Smooth muscle cell (in vitro differentiated cells): Measurements from ENCODE around the gene SRGAP2C. TPM values are rescaled to one million over a fixed set of nuclear protein-coding genes. Genes with fewer than 3 reads are reported as not detected.

ENCODE experiments used
- DNase-seq: peaks from one replicate; lab custom pipeline; 2025; ENCODE audit not compliant: unreplicated experiment; lab: John Stamatoyannopoulos, UW
- H2AFZ ChIP-seq: fragments of 200-600 bp; sonication (generic); 2 replicates; pipeline ENCODE4 v1.6.0; 2016; ENCODE audit warnings: antibody characterized with exemption, low read depth, mild to moderate bottlenecking
- H3F3A ChIP-seq: fragments of 200-600 bp; sonication (generic); 2 replicates; pipeline ENCODE4 v1.6.0; 2017; ENCODE audit warnings: antibody characterized with exemption, low read depth
- H3K27ac ChIP-seq: fragments of 200-600 bp; sonication (generic); 2 replicates; pipeline ENCODE4 v1.5.1; 2016; ENCODE audit warnings: low read depth, mild to moderate bottlenecking
- H3K27me3 ChIP-seq: fragments of 200-600 bp; sonication (generic); 2 replicates; pipeline ENCODE4 v1.6.1; 2016; ENCODE audit warnings: low read depth, mild to moderate bottlenecking
- H3K36me3 ChIP-seq: fragments of 200-600 bp; sonication (generic); 2 replicates; pipeline ENCODE4 v1.5.1; 2016; ENCODE audit warnings: low read depth
- H3K4me1 ChIP-seq: fragments of 200-600 bp; sonication (generic); 2 replicates; pipeline ENCODE4 v1.5.1; 2016; ENCODE audit warnings: low read depth
- H3K4me2 ChIP-seq: fragments of 200-600 bp; sonication (generic); 2 replicates; pipeline ENCODE4 v1.6.0; 2016; ENCODE audit warnings: mild to moderate bottlenecking
- H3K4me3 ChIP-seq: fragments of 200-600 bp; sonication (generic); 2 replicates; pipeline ENCODE4 v1.5.1; 2016; ENCODE audit warnings: mild to moderate bottlenecking
- H3K79me2 ChIP-seq: fragments of 200-600 bp; sonication (generic); 2 replicates; pipeline ENCODE4 v1.6.0; 2016; ENCODE audit warnings: low read depth, mild to moderate bottlenecking
- H3K9ac ChIP-seq: fragments of 200-600 bp; sonication (generic); 2 replicates; pipeline ENCODE4 v1.6.0; 2016; ENCODE audit warnings: low read depth
- H3K9me3 ChIP-seq: fragments of 200-600 bp; sonication (generic); replicated peaks from 2 replicates; pipeline ENCODE4 v1.5.1; 2016; ENCODE audit warnings: low read depth
- H4K20me1 ChIP-seq: fragments of 200-600 bp; sonication (generic); 2 replicates; pipeline ENCODE4 v1.6.0; 2016; ENCODE audit warnings: low read depth
- WGBS: methylation state at CpG from one replicate; pipeline ENCODE4 v1.1.7; 2016; ENCODE audit warnings: low lambda C conversion rate; 5-methylcytosine and 5-hydroxymethylcytosine counted together
- polyA plus RNA-seq: library from polyadenylated mRNA; unstranded; fragments of >200 nt; fragmentation: Nextera tagmentation; extraction: Ambion mirVana; gene quantifications from 2 replicates; pipeline ENCODE4 v1.2.1, GENCODE V29; 2016
- small RNA-seq: library from RNA; depleted of rRNA; stranded (forward); fragments of <200 nt; gene quantifications from one replicate; pipeline ENCODE3, GENCODE V24; 2014
- total RNA-seq: library from RNA; depleted of rRNA; stranded (reverse); fragments of >200 nt; gene quantifications from 2 replicates; pipeline ENCODE4 v1.2.3, GENCODE V29; 2014
- TF ChIP-seq, protein P1 (sequence below): fragments of 200-600 bp; sonication (generic); IDR thresholded peaks from 2 replicates; pipeline ENCODE4 v1.5.1; 2017; ENCODE audit warnings: borderline replicate concordance, mild to moderate bottlenecking, antibody characterized with exemption; ENCODE audit not compliant: insufficient read depth, poor library complexity, severe bottlenecking

The SRGAP2C gene
- total and polyA plus RNA-seq, 2 experiments from 2014 or later = 11.3 to 14.7 TPM

DNA sequence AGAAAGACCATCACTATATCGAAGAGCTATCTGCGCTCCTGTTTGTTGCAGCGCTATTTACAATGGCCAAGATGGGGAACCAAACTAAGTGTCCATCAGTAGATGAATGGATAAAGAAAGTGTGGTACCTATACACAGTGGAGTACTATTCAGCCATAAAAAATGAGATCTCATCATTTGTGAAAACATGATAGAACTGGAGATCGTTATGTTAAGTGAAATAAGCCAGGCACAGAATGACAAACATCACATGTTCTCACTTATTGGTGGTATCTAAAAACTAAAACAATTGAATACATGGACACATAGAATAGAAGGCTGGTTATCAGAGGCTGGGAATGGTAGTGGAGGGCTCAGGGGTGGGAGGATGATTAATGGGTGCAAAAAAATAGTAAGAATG lies 256.2 kb downstream of the SRGAP2C start:
- no peak for DNase-seq
- TF ChIP-seq, protein P1, sequence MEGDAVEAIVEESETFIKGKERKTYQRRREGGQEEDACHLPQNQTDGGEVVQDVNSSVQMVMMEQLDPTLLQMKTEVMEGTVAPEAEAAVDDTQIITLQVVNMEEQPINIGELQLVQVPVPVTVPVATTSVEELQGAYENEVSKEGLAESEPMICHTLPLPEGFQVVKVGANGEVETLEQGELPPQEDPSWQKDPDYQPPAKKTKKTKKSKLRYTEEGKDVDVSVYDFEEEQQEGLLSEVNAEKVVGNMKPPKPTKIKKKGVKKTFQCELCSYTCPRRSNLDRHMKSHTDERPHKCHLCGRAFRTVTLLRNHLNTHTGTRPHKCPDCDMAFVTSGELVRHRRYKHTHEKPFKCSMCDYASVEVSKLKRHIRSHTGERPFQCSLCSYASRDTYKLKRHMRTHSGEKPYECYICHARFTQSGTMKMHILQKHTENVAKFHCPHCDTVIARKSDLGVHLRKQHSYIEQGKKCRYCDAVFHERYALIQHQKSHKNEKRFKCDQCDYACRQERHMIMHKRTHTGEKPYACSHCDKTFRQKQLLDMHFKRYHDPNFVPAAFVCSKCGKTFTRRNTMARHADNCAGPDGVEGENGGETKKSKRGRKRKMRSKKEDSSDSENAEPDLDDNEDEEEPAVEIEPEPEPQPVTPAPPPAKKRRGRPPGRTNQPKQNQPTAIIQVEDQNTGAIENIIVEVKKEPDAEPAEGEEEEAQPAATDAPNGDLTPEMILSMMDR = no peak
- Histone ChIP-seq H3K27ac (no peak overlapping the region), H3K4me3 (no peak overlapping the region), H3F3A (peaks cover 7% of the 10 kb centered on the region), H3K9ac (no peak overlapping the region), H2AFZ (no peak overlapping the region), H3K4me1 (no peaks in the 10 kb centered on the region), H3K36me3 (no peaks in the 10 kb centered on the region), H3K9me3 (no peaks in the 10 kb centered on the region), H3K27me3 (no peaks in the 10 kb centered on the region), H4K20me1 (no peaks in the 10 kb centered on the region), H3K79me2 (no peaks in the 10 kb centered on the region), H3K4me2 (no peak overlapping the region)
- 94% methylated on average over 4 of the region's 4 CpGs for WGBS

Small RNA genes lying within 50 kb of the gene (small RNA-seq; reads per million reads assigned to genes)
- not detected for gene AC243994.1

Other genes with a start within 250 kb of the SRGAP2C start
- gene FAM72B, start 635 bp upstream of the SRGAP2C start, total RNA-seq = 1.7 and 2.6 TPM in 2 replicates
- gene FAM72B, start 635 bp upstream of the SRGAP2C start, polyA plus RNA-seq = 0.70 and 1.6 TPM in 2 replicates